Suppressor macrophage (primary cell): Measurements from ENCODE around the gene PINK1.
"Not testable (repeated sequence)": the region's sequence is repeated elsewhere in the genome, so short reads cannot be mapped to it uniquely, and the experiment has no call there.

ENCODE experiments used
- DNase-seq, 4 experiments: peaks; one replicate each; pipeline ENCODE4 v3.0.0-alpha.2; 2020 to 2022
- total RNA-seq, 17 experiments: gene quantifications; one replicate each; lab custom pipeline; 2026; ENCODE audit warnings: mixed read lengths in 6 of 17, inconsistent platforms in 3 of 17; lab: John Stamatoyannopoulos, UW

Gene PINK1
- total RNA-seq: 24.5 to 101 (median 67.5) reads per million in 17 experiments

GRCh38 chr1:20633190-20634064 lies at the start of gene PINK1:
PINK1 (plus strand) TSS chr1:20633458; CDS start chr1:20633549, 91 bp downstream.
- DNase-seq: peak; percentile 83 to 96 (median 92)

- peak in 3 of 4 experiments; percentile 28 to 53 (median 52) for DNase-seq
These were observed 48.4 kb upstream of the PINK1 start for GRCh38 chr1:20584890-20585289.

GRCh38 chr1:20586953-20587660 lies 46.2 kb upstream of the PINK1 start:
- peak; percentile 28 to 48 (median 37) for DNase-seq

- DNase-seq: peak; percentile 49 to 84 (median 68)
These were observed 45.6 kb upstream of the PINK1 start for GRCh38 chr1:20587661-20588053.

GRCh38 chr1:20588634-20589225 lies 44.5 kb upstream of the PINK1 start, which contains the start of gene CDA:
CDA (plus strand) TSS chr1:20589097; CDS start chr1:20589130, 33 bp downstream.
- peak; percentile 49 to 73 (median 64) for DNase-seq

- peak; percentile 90 to 95 (median 94) for DNase-seq
These were observed 43.7 kb upstream of the PINK1 start for GRCh38 chr1:20589331-20590278.

GRCh38 chr1:20590306-20590777 lies 42.9 kb upstream of the PINK1 start:
- DNase-seq: peak; percentile 90 to 95 (median 92)

GRCh38 chr1:20593756-20594155 lies 39.5 kb upstream of the PINK1 start:
- no peak for DNase-seq

GRCh38 chr1:20594746-20595145 lies 38.5 kb upstream of the PINK1 start:
- DNase-seq: no peak

- DNase-seq: no peak
These were observed 37.2 kb upstream of the PINK1 start for GRCh38 chr1:20596106-20596505.

GRCh38 chr1:20597650-20598049 lies 35.6 kb upstream of the PINK1 start:
- DNase-seq: peak; percentile 62 to 88 (median 82)

- peak in 1 of 4 experiments; percentile 34 for DNase-seq
These were observed 33.1 kb upstream of the PINK1 start for GRCh38 chr1:20600156-20600555.

GRCh38 chr1:20601129-20601825 lies 32.0 kb upstream of the PINK1 start:
- DNase-seq: no peak

GRCh38 chr1:20602851-20603450 lies 30.3 kb upstream of the PINK1 start:
- peak in 1 of 4 experiments; percentile 20 for DNase-seq

GRCh38 chr1:20603504-20604464 lies 29.5 kb upstream of the PINK1 start:
- DNase-seq: peak in 3 of 4 experiments; percentile 57 to 59 (median 58)

GRCh38 chr1:20604678-20605077 lies 28.6 kb upstream of the PINK1 start:
- DNase-seq: peak; percentile 39 to 71 (median 60)

- not testable (repeated sequence) for DNase-seq
These were observed 26.3 kb upstream of the PINK1 start for GRCh38 chr1:20606801-20607570.

GRCh38 chr1:20609541-20609940 lies 23.7 kb upstream of the PINK1 start:
- no peak for DNase-seq
